COLO829 (cell line): ENCODE data around the gene HOXB1.

Experiments used
- DNase-seq: peaks from one replicate; pipeline ENCODE4 v3.0.0; 2012; ENCODE audit warnings: low spot score

Gene HOXB1

GRCh38 chr17:48554412-48555257 is 23.8 kb upstream of the HOXB1 start:
- no peak for DNase-seq

DNA sequence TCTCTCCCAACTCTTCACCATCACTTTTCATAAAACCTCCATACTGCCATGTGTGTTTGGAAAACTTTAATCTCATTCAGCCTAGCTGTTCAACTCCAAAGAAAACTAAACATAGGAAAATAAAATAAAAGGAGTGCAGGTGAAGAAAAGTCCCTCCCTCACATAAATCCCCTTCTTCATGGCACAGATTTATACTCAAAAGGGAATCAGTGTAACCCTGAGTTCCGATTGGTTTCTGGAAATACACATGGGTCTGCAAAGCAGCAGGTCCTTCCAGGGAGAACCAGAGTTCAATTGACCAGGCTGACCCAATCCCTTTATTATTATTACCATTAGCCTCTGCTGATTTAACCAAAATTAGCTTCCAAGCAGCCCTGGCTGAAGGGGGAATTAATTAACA is 23.0 kb upstream of the HOXB1 start:
- no peak for DNase-seq

DNA sequence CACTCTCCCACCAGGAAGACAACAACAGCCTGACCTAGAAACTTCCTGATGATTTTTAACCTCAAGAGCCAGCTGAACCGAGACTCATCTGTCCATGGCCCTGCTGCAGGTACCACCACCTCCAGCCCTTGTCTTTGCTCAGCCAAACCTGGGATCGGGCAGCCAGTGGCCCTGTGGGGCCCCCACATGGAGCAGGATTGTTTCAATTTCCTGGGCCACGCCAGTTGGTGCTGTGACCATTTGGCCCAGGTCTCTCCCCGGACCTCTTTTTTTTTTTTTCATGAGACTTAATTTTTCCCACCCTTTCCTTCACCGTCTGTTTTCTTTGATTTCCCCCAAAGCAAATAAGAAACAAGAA is 22.4 kb upstream of the HOXB1 start:
- DNase-seq, result no peak

DNA sequence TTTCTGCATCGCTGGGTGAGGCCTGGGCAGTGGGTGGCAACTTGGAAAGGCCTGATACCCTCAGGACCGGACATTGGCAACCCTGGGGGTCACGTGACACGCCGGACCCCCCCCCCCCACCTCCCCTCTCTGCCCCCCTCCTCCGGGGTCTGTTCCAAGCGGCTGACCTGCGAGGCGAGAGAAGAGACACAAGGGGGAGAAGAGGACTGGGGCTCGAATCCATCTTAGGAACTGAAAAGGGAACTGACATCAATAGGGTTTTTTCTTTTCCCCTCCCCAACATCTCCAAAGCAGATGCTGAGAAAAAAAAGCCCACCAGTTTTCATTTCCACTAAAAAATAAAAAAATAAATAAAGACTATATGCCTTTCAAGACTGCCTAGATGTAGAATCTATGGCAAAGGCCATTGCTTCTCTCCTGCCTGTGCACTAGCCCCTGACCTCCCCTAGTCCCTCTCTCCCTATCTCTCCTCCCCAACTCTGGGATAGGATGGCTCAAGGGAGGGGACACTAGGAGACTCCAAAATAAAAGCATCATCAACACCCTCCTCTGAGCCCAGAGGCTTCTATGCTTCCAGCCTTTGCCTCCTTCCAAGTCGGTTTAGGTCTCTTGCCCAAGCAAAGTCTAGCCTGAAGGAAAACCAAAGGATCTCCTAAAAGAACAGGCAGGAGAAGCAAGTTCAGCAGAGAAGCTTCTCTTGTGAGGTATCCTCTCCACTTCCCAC is 21.8 kb upstream of the HOXB1 start:
- no peak for DNase-seq

- no peak for DNase-seq
Measured at GRCh38 chr17:48551596-48552465, 21.0 kb upstream of the HOXB1 start.

GRCh38 chr17:48551214-48551555 is 20.4 kb upstream of the HOXB1 start:
- DNase-seq, result no peak

DNA sequence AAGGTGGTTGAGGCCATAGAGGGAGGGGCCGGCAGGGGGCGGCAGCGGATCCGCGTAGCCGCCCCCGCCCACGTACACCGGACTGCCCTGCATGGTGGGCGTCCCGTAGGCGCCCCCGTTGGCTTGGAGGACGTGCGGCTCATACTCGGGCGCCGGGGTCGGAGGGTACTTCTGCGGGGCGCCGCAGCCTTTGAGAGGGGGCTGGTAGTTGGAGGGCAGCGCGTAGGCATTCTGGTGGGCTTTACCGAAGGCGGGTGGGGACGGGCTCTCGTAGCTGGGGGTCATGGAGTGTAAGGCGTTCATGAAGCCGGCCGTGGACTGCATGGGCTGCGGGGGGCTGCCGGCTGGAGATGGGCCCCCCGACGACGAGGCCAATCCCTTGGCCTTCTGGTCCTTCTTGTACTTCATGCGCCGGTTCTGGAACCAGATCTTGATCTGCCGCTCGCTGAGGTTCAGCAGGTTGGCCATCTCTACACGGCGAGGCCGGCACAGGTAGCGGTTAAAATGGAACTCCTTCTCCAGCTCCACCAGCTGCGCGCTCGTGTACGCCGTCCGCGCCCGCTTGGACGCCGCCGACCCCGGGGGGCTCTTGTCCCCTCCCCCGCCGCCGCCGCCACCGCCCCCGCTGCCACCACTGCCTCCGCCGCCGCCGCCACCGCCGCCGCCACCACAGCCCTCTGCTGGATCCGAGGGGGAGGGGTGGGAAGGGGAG is 19.8 kb upstream of the HOXB1 start:
- no peak for DNase-seq

- no peak for DNase-seq
Measured at GRCh38 chr17:48549914-48550501, 19.2 kb upstream of the HOXB1 start.

DNA sequence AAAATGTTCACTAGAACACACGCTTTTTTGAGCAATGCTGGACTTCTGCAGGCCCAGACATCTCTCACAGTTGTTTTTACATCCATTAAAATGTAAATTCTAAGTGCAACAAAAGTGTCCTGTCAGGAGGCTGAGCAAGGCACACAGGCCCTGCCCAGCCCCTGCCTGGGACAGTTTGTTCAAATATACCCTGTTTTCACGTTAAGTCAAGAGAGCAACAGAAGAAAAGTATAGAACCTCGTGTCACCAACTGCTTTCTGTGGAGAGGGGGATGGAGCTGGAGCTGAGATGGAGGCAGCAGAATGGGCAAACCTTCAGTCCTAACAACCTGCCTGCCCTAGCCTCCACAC is 18.4 kb upstream of the HOXB1 start:
- no peak for DNase-seq

DNA sequence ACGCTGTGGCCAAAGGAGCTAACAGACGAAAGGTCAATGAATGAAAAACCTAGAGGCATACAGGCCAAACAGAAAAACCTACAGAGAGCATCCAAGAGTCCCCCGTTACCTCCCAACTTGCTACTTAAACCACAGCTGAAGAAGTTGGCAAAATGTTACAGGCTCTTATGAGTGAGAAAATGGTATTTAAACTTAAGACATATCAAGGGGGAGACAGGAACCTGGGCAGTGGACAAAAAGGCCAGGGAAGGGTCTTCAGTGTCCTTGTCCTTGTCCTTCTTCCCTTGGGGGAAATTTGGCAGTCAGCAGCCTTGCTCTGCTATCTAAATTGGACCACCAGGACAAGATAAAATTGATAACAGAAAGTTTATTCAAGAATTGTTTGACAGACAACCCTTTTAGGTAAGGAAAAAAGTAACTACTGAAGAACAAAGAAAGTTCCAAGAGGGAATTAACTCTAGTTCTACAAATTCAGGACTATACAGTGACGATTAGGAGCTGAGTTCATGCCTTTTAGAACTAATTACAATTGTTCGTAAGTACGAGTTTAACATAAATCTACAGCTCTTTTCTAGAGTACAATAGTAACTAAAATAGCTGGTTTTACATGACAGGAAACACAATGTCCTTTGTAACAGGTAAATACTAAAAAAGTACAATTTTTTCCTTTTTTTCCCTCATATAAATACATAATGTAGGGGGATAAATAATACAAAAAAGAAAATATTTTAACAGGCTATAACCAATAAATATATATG is 17.9 kb upstream of the HOXB1 start:
- no peak for DNase-seq

DNA sequence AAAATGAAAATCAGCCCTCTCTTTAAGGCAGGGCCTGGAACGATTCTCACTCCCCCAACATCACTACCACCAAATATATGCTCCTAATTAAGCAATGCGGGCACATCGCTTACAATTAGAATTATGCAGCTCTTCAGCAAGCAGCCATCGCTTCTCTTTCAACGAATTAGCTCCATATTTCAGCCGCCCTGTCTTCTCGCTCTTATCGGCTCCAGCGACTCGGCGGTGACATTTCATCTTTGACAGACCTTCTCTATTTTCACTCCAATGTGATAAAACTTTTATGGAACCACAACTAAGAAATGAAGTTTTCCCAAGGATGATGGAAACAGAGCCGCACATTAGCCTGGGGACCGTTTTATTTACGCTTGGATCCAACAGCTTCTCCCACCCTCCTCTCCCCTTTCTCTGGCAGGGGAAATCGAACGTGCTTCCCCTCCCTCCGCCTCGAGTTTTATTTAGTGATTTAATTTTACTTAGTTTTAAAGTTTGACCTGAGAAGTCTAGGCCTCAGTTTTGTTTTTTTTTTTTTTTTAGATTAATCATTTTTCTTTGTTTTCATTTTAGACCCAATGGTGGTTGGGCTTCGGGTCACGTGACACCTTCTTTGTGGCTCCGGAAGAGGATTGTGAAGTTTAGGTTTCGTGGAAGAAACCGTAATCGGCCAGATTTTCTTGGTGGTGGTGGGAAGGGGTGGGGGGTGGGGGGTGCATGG is 17.2 kb upstream of the HOXB1 start:
- no peak for DNase-seq

GRCh38 chr17:48546924-48547807 is 16.4 kb upstream of the HOXB1 start:
- DNase-seq, result no peak

DNA sequence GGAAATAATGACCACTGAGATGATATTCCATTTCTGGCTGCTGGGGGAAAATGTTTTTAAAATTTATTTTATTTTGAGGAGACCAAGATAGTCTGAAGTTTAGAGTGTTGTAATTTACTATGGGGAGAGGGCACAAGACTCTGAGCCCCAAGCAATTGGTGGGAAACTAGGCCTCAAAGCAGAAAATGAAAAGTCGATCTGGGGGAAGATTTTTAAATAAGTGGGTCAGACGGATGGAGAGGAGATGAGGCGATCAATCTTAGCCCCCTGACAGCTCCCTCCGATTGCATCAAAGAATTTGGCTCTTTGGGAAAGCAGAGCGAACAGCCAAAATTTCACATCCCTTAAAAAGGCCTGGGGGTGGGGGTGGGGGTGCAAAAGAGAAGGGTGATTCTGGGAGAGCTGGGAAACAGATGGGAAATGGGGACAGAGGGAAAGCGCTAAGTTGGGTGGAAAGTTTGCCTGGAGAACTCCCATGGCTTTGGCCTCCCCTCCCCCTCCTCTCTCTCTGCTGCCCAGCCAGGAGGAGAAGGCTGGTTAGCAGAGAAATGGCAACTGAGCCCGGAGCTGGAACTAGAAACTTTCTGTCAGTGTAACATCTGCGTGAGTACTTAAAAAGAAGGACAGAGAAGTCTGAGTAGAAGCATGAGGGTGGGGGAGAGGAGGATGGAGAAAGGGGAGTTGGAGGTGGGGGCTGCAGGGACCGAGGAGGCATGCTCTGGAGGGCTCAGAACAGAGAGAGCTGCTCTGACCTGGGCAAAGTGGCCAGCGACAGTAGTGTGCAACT is 15.5 kb upstream of the HOXB1 start:
- no peak for DNase-seq

DNA sequence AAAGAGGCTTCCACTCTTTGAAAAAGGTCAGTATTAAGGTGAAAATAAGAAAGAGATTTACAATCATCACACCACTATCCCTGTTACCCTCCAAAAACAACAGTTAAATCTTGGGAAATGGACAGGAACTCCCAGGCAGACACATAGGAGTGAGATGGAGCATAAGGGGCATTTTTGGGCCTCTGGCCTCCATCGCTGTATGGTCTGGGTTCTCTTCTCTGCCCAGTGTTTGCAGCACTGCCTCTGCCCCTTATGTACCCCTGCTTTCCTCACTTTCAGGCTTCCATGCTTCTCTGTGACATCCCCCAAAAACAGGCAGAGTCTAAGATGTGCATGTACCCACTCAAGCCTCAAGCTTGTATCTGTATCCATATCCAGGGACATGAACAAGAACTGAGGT is 14.7 kb upstream of the HOXB1 start:
- no peak for DNase-seq

DNA sequence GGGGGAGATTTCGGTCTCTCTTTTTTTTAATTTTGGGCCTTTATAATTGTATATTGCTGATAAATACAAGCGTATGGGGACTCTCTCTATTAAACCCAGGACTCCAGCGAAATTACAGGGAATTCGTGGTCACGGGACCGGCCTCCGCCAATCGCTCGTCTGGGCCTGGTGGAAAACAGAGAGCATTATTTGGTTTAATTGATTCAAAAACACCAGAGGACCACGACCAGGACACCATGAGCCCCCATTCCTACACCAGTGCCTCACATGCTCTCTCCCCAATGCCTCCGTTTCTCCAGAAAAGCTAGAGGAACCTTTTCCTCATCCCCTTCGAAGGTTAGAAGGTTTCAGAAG is 14.2 kb upstream of the HOXB1 start, which contains the start of gene HOXB2:
Gene HOXB2 (minus strand): TSS at position 88 of the 354 bp plus-strand sequence. CDS start 198 bp downstream, outside the sequence.
- no peak for DNase-seq

- DNase-seq, result no peak
Measured at GRCh38 chr17:48544349-48545021, 13.7 kb upstream of the HOXB1 start.

DNA sequence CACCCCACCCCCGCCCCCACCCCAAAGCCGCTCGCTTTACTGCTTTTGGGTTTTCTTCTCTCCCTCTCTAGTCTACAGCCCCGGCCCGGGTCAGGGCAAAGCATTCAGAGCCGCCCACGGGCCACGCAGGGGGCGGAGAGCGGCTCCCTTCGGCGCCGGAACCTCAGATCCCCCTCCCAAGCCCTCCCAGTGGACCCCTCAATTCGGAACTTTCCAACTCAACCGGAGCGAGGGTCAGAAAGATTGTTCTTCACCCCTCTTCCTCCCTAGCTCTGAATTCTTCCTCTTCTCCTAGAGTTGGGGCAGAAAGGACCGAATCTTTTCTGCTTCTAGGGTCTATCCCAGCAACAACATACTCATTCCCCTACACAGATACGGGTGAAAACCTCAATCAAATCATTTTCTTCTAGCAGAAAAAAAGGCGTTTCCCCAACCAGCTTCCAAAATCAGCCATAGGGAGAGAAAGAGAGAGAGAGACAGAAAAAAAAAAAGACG is 13.1 kb upstream of the HOXB1 start:
- no peak for DNase-seq
